ENCODE measurements around the gene TXLNA.

DNA sequence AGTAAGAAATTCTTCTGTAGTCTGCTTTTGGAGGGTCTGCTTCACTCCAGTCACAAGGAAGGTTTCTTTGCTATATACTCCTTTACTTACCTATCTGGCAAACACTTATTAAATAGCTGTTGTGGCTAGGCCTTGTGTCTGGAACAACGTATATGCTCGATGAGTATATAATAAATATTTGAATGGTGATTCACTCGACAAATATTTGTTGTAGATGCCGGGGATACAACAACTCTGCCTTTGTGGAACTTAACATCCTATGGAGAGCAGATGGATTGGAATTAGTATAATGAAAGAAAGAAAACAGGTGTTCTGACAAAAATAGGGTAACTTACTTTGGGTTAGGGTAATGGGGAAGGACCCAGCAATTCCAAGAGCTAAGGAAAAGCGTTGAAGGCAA is 40.5 kb upstream of the TXLNA start:
- TF ChIP-seq, protein P1, sequence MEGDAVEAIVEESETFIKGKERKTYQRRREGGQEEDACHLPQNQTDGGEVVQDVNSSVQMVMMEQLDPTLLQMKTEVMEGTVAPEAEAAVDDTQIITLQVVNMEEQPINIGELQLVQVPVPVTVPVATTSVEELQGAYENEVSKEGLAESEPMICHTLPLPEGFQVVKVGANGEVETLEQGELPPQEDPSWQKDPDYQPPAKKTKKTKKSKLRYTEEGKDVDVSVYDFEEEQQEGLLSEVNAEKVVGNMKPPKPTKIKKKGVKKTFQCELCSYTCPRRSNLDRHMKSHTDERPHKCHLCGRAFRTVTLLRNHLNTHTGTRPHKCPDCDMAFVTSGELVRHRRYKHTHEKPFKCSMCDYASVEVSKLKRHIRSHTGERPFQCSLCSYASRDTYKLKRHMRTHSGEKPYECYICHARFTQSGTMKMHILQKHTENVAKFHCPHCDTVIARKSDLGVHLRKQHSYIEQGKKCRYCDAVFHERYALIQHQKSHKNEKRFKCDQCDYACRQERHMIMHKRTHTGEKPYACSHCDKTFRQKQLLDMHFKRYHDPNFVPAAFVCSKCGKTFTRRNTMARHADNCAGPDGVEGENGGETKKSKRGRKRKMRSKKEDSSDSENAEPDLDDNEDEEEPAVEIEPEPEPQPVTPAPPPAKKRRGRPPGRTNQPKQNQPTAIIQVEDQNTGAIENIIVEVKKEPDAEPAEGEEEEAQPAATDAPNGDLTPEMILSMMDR (IDR thresholded peaks at IDR 0.05): no peak
- no peak for TF ChIP-seq POLR2A (IDR thresholded peaks at IDR 0.05)

All from esophagus squamous epithelium (tissue), 4 donors.